Neutrophil (primary cell): Measurements from ENCODE around the gene PLCL1.

Source experiments
- H3K27ac ChIP-seq: fragments of 200-600 bp; sonication (generic); 2 replicates; pipeline ENCODE4 v1.5.1; 2016; ENCODE audit warnings: mild to moderate bottlenecking, moderate library complexity
- H3K27me3 ChIP-seq: fragments of 200-600 bp; sonication (generic); 2 replicates; pipeline ENCODE4 v1.6.0; 2016; ENCODE audit warnings: mild to moderate bottlenecking
- H3K36me3 ChIP-seq: fragments of 200-600 bp; sonication (generic); 2 replicates; pipeline ENCODE4 v1.5.1; 2017
- H3K4me1 ChIP-seq, 2 experiments: fragments of 200-600 bp in 1 of 2; sonication (generic) in 1 of 2; 1 replicate in 1 of 2; 2 replicates in 1 of 2; pipeline versions ENCODE4 v1.5.1 to v1.6.1; 2013 to 2016; ENCODE audit warnings: low read depth in 1 of 2, low read length in 1 of 2, mild to moderate bottlenecking in 1 of 2, moderate library complexity in 1 of 2; ENCODE audit not compliant: control insufficient read depth in 1 of 2, insufficient read depth in 1 of 2
- H3K4me3 ChIP-seq, 2 experiments: fragments of 200-600 bp in 1 of 2; sonication (generic) in 1 of 2; 1 replicate in 1 of 2; 2 replicates in 1 of 2; pipeline ENCODE4 v1.5.1; 2013 to 2016; ENCODE audit warnings: low read depth in 1 of 2, low read length in 1 of 2, mild to moderate bottlenecking in 1 of 2, moderate library complexity in 1 of 2
- H3K9me3 ChIP-seq: fragments of 200-600 bp; sonication (generic); 2 replicates; pipeline ENCODE4 v1.5.1; 2016
- CTCF ChIP-seq: fragments of 200-600 bp; sonication (generic); IDR thresholded peaks from 2 replicates; pipeline ENCODE4 v1.5.1; 2016; ENCODE audit warnings: antibody characterized with exemption

PLCL1 gene

DNA sequence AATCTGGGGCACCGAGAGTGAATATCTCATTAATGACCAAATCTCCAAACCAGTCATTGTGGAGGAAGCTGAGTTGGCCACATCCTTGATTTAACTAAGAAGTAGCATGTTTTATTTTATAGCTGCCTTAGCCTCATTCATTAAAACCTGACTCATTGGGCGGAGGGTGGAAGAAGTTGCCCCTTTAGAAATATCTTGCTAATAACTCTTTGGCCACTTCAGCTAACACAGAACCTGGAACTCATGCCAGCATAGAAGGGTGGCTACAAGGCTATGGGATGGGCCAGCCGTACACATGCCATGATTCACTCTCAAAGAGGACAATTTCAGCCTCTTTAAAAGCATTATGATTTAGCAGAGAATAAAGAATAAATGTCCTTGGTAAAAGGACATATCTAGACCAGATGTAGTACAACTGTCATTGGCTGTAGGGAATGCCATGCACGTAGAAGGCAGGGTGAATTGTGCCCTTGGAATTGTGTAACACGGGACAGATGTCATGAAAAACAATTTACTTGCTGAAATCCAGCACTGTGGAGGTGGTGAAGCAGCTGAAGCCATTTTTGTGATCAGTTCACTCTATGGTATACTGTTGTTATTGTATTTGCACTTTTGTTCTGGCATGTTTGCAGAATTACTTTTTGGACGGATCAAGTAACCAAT, 330.0 kb downstream of the PLCL1 start:
- no peaks in the 10 kb centered on the region for H3K36me3 ChIP-seq
- no peaks in the 10 kb centered on the region for H3K27me3 ChIP-seq
- no peak for TF ChIP-seq CTCF
- no peak overlapping the region for H3K27ac ChIP-seq
- H3K9me3 ChIP-seq, result peaks cover 6% of the 10 kb centered on the region
- no peaks in the 10 kb centered on the region for H3K4me1 ChIP-seq
- H3K4me3 ChIP-seq, result no peak overlapping the region

GRCh38 chr2:198135481-198135934, 331.1 kb downstream of the PLCL1 start:
- Histone ChIP-seq H3K4me3 (no peak overlapping the region), H3K9me3 (peaks cover 6% of the 10 kb centered on the region), H3K27ac (no peak overlapping the region), H3K36me3 (no peaks in the 10 kb centered on the region), H3K4me1 (no peaks in the 10 kb centered on the region), H3K27me3 (no peaks in the 10 kb centered on the region)
- no peak for TF ChIP-seq CTCF

GRCh38 chr2:198136142-198136541, 331.7 kb downstream of the PLCL1 start:
- H3K27me3 ChIP-seq, result no peaks in the 10 kb centered on the region
- TF ChIP-seq CTCF, result no peak
- no peaks in the 10 kb centered on the region for H3K4me1 ChIP-seq
- no peak overlapping the region for H3K27ac ChIP-seq
- no peaks in the 10 kb centered on the region for H3K36me3 ChIP-seq
- H3K9me3 ChIP-seq, result peaks cover 6% of the 10 kb centered on the region
- no peak overlapping the region for H3K4me3 ChIP-seq

DNA sequence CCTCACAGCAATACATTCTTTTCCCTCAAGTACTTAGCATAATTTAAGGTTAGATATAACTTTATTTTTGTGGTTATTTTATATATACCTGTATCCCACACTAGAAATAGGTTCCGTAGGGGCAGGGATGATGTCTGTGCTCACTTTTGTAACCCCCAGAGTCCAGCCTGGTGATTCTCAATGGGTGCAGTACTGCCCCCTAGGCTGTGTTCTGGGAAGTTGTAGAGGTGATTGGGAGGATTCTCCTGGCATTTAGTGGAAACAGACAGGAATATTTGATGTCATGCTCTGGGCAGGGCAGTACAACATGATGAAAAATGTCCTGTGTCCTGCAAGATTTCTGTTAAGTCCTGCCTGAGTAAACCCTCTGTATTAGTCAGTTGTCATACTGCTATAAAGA, 333.3 kb downstream of the PLCL1 start:
- no peak for TF ChIP-seq CTCF
- Histone ChIP-seq H3K36me3 (no peaks in the 10 kb centered on the region), H3K4me3 (no peak overlapping the region), H3K4me1 (no peaks in the 10 kb centered on the region), H3K27me3 (no peaks in the 10 kb centered on the region), H3K27ac (no peak overlapping the region), H3K9me3 (peaks cover 6% of the 10 kb centered on the region)

DNA sequence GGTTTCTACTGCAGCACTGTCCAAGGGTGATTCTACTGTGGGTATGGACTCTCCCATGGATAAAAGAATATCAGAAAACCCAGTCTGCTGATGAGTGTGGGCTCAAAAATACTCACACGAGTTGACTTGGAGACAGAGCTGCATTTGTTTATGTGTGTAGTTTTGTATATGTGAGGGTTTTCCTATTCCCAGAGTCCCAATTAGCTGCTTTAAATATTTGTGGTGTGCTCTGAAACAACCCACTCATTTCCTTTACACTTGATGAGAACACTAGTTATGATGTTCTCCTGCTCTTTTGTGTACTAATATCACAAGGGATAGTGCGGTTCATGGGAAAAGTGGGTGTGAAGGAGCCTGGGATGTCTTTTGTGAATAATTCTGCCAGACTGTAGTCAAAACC, 337.3 kb downstream of the PLCL1 start:
- H3K27me3 ChIP-seq, result no peaks in the 10 kb centered on the region
- H3K4me1 ChIP-seq, result no peaks in the 10 kb centered on the region
- no peaks in the 10 kb centered on the region for H3K36me3 ChIP-seq
- H3K27ac ChIP-seq, result no peak overlapping the region
- H3K9me3 ChIP-seq, result peaks cover 6% of the 10 kb centered on the region
- no peak for TF ChIP-seq CTCF
- H3K4me3 ChIP-seq, result no peak overlapping the region
